Suprapubic skin (tissue), 3 donors: ENCODE results near the gene AMPD2.

Experiments
- POLR2A ChIP-seq, 2 donors: fragments of 450-650 bp; IDR thresholded peaks; one replicate each; pipeline ENCODE4 v1.6.1; 2017; ENCODE audit warnings: antibody characterized with exemption in 2 of 2, mild to moderate bottlenecking in 2 of 2, moderate library complexity in 2 of 2
- TF ChIP-seq, protein P1 (sequence below), 2 donors: fragments of 200-600 bp in 1 of 2; fragments of 450-650 bp in 1 of 2; sonication (generic) in 1 of 2; IDR thresholded peaks; one replicate each; pipeline ENCODE4 v1.5.1; 2016 to 2019; ENCODE audit warnings: antibody characterized with exemption in 2 of 2, mild to moderate bottlenecking in 1 of 2, moderate library complexity in 1 of 2

- TF ChIP-seq, protein P1, sequence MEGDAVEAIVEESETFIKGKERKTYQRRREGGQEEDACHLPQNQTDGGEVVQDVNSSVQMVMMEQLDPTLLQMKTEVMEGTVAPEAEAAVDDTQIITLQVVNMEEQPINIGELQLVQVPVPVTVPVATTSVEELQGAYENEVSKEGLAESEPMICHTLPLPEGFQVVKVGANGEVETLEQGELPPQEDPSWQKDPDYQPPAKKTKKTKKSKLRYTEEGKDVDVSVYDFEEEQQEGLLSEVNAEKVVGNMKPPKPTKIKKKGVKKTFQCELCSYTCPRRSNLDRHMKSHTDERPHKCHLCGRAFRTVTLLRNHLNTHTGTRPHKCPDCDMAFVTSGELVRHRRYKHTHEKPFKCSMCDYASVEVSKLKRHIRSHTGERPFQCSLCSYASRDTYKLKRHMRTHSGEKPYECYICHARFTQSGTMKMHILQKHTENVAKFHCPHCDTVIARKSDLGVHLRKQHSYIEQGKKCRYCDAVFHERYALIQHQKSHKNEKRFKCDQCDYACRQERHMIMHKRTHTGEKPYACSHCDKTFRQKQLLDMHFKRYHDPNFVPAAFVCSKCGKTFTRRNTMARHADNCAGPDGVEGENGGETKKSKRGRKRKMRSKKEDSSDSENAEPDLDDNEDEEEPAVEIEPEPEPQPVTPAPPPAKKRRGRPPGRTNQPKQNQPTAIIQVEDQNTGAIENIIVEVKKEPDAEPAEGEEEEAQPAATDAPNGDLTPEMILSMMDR (IDR thresholded peaks at IDR 0.05): no peak
- no peak for TF ChIP-seq POLR2A (IDR thresholded peaks at IDR 0.05)
Observed at GRCh38 chr1:109631513-109632505, 12.2 kb downstream of the AMPD2 start.
